Germinal center (tissue), 1 donor: ENCODE results near the gene TNRC18.
"Not testable (repeated sequence)": the region's sequence is repeated elsewhere in the genome, so short reads cannot be mapped to it uniquely, and the experiment has no call there.

ENCODE experiments used
- DNase-seq: peaks from one replicate; pipeline ENCODE4 v3.0.0; 2012; ENCODE audit warnings: mixed read lengths, low spot score

The TNRC18 gene

DNA sequence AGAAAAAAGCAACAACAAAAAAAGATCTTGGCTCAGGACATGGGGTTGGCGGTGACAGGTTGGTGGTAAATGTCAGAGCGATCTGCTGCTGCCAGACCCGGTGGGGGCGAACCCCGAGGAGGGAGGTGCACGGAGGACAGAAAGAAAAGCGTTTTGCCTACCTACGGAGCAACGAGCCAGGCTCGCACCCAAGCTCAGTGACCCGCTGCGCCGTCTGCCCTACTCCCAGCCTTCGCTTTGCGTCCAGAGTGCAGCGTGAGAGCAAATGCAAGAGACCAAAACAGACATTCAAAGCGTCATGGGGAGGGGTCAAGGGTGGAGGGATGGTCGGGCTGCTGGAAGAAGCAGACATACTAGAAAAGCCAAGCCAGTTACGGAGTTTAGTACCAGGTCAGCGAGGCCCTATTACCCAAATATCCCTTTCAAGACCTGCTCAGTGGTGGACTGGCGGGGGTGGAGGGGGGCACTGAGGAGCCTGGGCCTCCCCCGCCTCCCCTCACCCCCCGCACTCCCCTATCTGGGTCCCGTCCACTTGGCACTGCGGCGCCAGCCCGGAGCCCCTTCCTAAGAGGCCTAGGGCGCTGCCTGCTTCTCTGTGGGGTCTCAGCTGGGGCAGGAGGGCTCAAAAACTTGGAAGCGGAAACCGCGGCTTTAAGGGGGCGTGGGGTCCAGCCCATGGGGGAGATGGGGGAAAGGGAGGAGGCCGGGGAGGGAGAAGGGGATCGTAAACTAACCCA lies 74.0 kb downstream of the TNRC18 start:
- no peak for DNase-seq

DNA sequence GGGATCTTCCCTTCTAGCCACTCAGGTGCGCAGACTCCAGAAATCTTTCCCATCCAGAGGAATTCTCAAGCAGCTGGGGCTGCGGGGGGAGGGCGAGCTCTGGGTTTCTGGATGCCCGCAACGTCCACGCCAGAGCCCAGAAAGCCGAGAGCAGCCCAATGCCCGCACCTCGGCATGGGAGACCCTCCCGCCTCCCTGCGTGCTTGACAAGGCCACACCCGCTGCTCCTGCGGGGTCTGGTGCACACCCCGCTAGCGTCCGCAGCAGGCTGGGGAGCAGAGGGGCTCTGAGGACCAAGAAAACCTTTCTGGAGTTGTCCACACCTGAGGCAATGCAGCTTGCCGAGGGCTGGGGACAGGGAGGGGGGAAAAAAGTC lies 74.6 kb downstream of the TNRC18 start:
- no peak for DNase-seq

DNA sequence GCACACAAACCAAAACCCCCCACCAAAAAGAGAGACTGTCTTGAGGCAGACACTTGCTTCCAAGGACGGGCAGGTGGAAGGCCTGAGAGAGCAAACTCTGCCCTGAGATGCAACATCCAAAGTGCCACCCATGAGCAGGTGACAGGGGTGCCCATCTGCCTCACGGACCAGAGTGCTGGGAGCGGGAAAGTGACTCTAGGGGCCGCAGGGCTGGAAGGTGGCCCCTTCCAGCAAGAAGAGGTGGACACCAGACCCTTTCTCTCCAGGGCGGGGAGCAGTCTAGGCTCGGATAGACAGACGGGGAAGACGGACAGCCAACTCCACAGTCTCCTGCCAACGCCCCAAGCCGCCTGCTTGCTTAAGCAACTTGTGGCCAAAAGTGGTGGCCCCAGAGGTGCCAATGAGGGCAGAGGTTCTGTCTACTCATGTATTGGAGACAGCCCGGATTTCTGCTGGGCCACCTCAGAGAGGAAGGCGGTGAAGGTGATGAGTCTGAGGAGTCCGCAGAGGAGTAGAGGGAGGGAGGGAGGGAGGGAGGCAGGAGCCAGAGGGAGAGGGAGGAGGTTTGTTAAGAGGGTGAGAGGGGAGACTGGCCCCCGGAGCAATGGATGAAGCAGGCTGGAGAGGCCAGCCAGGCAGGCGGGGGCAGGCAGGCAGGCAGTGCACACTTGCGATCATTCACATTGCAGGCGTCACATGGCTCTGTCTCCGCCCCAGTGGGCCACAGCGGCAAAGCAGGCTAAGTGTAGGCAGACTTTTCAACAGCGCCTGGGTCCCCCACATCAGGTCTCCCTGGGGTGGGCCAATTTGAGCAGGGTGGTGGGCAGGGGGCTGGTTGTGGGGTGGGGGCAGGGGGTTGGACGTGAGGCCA lies 75.3 kb downstream of the TNRC18 start:
- DNase-seq, result no peak

DNA sequence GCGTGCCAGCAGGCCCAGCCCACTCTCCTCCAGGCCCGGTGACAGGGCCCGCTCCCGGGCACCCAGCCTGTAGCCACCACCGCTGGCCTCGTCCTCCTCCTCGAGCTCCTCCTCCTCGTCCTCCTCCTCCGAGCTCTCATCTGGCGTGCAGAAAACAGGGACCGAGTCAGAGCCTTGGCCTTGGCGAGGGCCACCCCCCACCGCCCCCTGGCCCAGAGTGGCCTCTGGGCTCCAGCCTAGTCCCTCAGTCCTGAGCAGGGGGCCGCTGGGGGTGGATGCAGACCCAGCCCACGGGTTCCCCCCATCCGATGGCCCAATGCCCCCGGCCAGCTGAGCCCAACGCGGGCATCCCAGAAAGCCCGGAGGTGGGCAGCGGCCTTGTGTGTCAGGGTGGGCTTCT lies 78.0 kb downstream of the TNRC18 start:
- DNase-seq, result no peak

DNA sequence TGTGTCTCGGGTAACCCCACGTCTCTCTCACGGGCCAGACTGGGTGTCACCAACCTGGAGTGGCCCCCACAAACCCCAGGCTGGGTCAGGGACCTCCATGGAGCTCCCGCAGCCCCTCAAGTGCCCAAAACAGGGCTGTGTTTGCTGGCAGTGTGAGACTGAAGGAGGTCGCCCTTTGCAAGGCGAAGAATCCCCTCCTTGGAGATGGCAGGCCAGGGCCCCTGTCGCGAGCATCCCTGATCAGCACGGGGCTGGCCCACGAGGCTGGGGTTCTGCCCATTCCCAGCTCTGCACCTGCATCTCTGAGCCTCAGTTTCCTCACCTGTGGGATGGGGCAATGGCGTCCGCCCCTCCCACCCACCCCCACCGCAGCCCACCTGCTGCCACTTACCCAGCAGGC lies 78.5 kb downstream of the TNRC18 start:
- no peak for DNase-seq

DNA sequence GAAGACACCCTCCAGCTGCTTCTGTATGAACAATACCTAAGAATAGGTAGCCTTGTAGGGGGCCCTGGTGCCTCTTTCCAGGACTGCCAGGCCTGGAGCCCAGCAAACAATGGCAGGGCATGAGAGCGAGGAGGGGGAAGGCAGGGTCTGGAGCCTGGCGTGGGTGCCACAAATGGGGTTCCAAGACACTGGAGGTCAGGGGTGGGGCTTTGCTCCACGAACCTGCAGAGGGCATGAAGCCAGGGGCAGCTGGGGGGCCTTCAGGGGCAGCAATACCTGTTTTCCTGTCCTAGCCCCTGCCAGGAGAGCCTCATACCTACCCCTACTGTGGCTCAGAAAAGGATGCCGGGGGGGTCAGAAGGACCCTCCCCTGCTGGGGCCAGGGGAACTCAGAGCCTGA lies 79.3 kb downstream of the TNRC18 start:
- no peak for DNase-seq

DNA sequence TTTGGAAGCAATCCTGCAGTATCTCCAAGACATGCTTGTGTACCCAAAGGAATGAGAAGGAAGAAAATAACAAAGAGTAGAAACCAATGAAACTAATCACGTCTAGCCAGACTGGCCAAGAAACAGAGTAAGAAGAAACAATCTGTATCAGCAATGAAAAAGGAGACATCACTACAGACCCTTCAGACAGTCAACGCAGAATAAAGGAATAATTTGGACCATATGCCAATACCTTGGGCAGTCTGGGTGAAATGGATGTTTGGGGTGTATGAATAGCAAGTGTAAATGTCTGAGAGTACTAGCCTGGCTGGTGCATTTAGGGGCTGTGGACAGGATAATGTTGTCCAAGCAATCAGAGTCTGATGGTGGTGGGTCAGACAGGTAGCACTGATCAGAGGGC lies 79.8 kb downstream of the TNRC18 start:
- DNase-seq, result no peak

DNA sequence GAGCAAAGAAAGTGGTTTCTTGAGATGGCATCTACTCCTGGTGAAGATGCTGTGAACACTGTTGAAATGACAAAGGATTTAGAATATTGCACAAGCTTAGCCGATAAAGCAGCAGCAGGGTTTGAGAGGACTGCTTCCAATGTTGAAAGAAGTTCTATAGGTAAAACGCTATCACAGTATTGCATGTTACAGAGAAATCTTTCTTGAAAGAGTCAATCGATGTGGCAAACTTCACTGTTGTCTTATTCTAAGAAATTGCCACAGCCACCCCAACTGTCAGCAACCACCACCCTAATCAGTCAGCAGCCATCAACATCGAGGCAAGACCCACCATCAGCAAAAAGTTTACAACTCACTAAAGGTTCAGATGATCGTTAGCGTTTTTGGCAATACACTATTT lies 81.0 kb downstream of the TNRC18 start:
- no peak for DNase-seq

DNA sequence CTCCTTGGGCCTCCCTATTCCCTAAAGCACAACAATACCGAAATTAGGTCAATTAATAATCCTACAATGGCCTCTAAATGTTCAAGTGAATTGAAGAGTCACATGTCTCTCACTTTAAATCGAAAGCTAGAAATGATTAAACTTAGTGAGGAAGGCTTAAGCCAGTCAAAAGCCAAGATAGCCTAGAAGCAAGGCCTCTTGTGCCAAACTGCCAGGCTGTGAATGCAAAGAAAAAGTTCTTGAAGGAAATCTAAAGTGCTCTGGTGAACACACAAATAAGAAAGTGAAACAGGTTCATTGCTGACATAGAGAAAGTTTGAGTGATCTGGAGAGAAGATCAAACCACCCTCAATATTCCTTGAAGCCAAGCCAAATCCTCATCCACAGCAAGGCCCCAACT lies 83.7 kb downstream of the TNRC18 start:
- DNase-seq, result no peak

DNA sequence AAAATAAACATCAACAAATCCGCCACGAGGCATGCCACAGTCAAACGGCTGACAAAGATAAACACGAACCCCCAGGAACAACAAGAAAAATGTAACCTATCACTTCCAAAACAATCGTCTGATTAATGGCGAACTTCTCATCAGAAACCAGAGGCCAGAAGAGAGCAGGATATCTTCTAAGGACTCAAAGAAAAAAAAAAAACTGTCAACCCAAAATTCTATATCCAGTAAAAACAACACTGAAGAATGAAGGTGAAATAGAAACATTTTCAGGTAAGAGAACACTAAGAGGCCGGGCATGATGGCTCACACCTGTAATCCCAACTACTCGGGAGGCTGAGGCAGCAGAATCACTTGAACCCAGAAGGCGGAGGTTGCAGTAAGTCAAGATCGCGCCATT lies 86.6 kb downstream of the TNRC18 start:
- DNase-seq, result no peak

DNA sequence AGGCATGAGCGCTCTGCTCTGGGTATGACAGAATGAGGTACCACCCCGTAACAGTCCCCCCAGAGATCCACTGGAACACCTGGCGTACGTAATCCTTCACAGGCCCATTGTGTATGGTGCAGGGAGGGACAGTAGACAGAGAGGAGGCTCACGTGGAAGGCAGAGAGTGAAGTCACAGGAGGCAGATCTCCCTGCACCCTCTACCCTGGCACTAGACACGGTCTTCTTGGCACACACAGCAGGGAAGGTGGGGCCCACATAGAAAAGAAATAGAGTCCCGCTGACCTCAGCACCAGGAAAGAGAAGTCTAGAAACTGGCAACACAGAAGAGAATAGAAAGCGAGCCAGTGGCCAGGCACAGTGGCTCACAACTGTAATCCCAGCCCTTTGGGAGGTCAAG lies 89.0 kb downstream of the TNRC18 start:
- no peak for DNase-seq

DNA sequence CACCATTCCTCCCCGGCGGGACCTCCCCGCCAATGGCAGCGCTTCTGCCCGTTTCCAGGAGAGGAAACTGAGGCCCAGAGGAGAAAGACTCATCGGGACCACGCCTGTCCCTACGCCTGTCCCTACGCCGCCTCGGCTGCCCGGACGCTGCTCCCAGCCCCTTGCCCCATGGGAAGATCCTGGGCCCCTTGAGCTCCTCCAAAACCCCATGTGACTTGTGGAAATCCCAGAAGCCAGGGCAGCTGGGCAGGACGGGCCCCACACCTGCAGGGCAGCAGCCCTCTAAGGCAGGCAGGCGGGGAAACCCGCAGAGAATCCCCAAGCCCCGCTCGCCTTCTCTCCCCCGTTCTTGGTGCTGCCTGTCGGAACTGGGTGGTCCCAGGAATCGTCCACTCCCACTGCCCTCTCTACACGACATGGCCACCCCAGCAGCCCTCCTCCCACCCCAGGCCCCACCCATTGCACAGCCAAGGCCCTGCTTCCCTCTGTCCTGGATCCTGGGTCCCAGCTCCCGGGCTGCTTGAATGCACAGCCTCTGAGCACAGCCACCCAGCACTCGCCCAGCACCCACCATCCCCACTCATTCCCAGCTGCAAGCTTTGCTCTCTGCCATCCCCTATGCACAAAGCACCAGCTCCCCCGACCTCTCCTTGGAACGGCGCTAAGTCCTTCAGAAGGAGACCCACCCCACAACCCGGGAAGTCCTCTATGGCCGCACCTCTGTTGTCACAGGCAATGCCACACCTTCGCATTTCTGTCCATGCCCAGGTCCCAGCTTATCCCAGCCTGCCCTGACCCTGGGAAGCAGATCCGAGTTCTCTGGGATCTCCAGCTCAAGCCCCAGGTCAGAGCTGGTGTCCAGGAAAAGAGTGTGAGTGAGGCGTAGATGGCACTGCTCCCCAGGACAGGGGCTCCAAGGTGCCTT lies 90.3 kb downstream of the TNRC18 start:
- DNase-seq, result no peak

DNA sequence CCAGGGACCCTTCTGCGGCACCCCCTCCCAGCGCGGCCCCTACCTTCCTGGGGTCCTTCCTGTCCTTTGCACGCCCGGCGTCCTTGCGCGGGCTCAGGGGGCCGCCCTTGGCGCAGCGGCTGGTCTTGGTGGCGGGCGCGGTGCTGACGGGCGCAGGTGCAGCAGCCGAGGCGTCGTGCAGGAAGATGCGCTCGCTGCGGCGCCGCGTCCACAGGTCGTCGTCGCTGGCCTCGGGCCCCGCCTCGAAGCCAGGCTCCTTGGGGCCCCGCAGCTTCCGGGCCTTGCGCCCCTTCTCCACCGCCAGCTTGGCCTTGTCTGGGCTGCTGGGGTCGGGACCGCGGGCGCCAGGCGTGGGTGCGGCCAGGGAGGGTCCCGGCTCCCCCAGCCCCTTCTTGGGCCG lies 91.1 kb downstream of the TNRC18 start:
- DNase-seq, result no peak

DNA sequence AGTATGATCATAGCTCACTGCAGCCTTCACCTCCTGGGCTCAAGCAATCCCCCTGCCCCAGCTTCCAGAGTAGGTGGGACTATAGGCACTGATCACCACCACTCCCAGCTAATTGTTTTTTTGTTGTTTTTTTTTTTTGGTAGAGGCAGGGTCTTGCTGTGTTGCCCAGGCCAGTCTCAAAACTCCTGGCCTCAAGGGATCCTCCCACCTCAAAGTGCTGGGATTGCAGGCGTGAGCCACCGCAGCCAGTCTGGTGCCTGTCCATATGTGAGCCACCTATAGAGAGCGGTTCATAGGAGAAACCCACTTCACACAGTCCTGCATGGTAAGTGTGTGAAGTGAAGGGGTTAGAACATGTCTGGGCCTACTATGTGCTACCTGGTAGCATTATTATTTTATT lies 93.3 kb downstream of the TNRC18 start:
- DNase-seq, result no peak

DNA sequence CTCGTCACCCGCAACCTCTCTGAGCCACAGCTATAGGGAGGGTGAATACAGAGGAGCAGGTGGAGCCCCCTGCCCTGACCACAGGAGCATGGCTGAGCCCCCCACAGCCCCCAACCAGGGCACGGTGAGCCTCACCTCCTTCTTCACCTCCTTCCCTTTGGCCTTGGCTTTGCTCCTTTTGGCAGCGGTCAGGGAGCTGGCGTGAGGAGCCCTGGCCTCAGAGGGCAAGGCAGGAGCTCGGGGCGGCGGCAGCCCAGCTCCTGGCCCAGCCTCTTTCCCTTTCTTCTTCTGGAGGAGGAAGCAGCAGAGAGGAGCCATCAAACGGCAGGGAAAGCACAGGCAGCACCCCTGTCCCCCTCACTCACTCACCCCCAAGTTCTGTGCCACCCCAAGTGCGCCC lies 98.7 kb downstream of the TNRC18 start:
- no peak for DNase-seq

DNA sequence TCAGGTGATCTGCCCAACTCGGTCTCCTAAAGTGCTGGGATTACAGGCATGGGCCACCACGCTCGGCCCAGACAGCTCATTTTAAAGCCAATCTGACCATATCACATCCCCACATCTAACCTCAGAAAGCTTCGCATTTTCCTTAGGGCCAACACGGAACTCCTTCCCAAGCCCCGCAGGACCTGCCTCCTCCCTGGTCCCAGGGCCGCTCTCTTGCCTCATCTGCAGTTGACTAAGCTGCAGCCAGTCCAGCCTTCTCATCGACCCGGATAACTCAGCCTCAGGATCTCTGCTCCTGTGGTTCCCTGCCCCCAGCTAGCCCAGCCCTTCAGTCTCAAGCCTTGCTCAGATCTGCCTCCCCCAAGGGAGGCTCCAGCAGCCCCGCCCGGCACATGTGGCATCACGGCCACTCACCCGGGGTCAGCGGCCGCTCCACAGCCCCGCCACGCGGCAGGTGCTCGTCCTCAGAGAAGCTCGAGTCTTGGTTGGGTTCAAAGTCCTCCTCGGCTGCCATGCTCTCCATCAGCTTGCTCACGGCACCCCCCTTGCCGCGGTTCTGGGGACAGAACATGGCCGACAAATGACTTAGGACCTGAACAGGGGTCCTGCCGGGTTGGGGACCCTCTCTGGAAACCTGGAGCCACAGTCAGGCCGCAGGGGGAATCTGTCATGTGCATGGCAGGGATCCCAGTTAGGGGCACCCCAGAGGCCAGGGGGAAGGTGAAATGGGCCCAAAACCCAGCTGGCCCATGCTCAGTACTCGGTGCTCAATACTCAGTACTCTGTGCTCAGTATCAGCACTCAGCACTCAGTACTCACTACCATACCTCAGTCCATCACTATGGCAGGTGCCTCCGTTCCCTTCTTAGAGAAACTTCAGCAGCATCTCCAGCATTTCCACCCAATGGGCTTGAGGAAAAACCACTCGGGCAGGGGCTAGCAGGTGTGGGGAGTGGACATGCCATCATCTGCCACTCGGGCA lies 99.5 kb downstream of the TNRC18 start:
- DNase-seq, result not testable (repeated sequence)

DNA sequence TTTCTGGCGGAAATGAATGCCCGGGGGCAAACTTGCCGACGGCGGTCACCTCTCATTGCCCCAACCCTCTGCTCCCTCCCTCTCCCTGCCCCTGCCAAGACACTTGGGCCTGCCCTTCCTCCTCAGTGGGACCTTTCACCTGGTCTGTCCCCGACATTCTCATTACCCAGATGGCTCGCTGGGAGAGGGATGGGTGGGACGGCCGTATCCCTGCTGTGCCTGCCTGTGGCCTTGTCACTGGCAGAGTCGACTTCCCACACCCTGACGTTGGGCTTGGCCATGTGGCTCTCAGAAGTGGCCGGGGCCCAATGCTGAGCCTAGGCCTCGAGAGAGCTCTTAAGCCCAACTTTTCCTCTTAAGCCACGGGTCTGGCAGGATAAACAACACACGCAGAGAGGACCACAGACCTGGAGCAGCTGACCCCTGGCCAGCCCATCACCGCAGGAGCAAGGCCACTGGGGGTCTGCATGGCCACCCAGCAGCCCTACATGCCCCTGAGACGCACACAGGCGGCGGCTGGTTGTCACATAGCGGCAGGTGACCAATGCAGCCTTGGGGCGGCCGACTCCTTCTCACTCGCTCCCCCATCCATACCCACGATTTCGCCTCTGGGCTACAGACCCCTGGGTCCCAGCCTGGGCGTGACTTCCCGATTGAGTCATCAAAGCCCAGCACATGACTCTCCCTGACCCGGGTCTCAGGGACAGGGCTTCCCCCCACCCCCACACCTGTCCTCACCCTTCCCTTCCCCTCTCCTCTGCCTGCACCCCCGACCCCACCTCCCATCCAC lies 100.8 kb downstream of the TNRC18 start:
- DNase-seq, result no peak

DNA sequence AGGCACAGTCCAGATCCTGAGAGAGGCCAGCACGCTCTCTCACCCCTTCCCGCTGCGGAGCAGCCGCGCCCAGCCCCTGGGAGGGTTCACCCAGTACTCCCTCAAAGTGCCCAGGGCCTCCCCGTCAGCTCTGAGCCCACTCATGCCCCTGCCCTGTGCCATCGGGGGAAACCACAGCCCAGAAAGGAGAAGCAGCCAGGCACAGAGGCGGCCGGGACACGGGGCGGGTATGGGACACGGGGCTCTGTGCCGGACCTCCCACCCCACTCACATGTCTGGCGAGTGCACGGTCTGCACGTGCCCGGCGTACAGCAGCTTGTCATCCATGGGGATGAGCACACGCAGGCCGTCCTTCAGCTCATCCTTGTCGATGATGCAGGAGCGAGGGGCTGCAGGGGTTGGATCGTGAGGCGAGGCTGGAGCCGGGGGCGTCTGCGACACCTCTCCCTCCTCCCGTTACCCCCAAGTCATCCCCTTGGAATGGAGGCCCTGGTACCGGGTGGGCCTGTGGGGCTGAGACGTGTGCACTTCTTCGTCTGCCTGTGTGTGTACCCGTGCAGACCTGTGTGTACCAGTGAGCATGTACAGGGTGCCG lies 102.7 kb downstream of the TNRC18 start:
- no peak for DNase-seq

DNA sequence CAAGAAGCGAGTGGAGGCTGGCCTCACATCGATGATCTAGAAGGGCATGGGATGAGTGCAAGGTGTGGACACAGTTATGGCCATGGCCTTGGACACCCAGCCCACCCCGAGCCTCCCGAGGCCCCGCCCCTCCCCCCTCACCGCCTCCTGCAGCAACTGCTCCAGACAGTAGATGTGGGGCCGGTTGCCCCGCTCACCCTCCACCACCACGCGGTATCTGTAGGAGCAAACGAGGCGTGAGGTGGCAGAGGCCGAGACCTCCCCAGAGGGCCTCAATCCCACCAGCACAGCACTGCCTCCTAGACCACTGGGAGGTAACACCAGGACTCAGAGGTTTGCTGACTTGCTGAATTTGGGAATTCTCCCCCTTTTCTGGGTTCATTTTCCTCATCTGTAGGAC lies 103.2 kb downstream of the TNRC18 start:
- DNase-seq, result no peak

DNA sequence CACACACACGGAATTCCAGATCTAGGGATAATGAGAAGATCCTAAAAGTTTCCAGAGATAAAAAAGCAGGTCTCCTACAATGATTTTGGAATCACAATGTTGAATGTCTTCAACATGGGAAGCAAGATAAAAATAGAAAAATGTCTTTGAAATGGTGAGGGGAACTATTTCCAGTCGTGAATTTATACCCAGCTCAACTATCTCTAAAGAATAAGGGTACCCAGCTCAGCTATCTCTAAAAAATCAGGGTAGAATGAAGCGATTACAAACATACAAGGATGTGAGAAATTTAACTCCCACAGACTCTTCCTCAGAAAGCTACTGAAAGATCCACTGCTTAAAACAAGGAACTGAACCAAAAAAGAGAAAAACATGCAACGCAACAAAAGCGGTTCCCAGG lies 105.0 kb downstream of the TNRC18 start:
- DNase-seq, result not testable (repeated sequence)
